Activated CD8-positive, alpha-beta memory T cell treated with anti-CD3 and anti-CD28 coated beads, Interleukin-2, amount 50 U/mL, for 48 hours (primary cell): Measurements from ENCODE around the gene NT5C1B.
"Not testable (repeated sequence)": the region's sequence is repeated elsewhere in the genome, so short reads cannot be mapped to it uniquely, and the experiment has no call there.

Experiments used
- DNase-seq: peaks from one replicate; pipeline ENCODE4 v3.0.0-alpha.2; 2020

Gene NT5C1B

GRCh38 chr2:18589354-18589753 is at the start of gene NT5C1B:
TSS of gene NT5C1B (minus strand) at chr2:18589569. CDS start at chr2:18589468, 101 bp downstream.
- DNase-seq: no peak

- no peak for DNase-seq
Observed at GRCh38 chr2:18637196-18637595, 47.8 kb upstream of the NT5C1B start.

- not testable (repeated sequence) for DNase-seq
Observed at GRCh38 chr2:18632699-18633098, 43.3 kb upstream of the NT5C1B start.

GRCh38 chr2:18630941-18631340 is 41.6 kb upstream of the NT5C1B start:
- DNase-seq: no peak

- DNase-seq: no peak
Observed at GRCh38 chr2:18630541-18630940, 41.2 kb upstream of the NT5C1B start.

GRCh38 chr2:18630101-18630500 is 40.7 kb upstream of the NT5C1B start:
- no peak for DNase-seq

- DNase-seq: no peak
Observed at GRCh38 chr2:18626958-18627650, 37.7 kb upstream of the NT5C1B start.

- DNase-seq: no peak
Observed at GRCh38 chr2:18626256-18626668, 36.9 kb upstream of the NT5C1B start.

- DNase-seq: no peak
Observed at GRCh38 chr2:18625563-18625962, 36.2 kb upstream of the NT5C1B start.

- DNase-seq: no peak
Observed at GRCh38 chr2:18623782-18624181, 34.4 kb upstream of the NT5C1B start.

- DNase-seq: no peak
Observed at GRCh38 chr2:18620867-18621632, 31.7 kb upstream of the NT5C1B start.

- DNase-seq: no peak
Observed at GRCh38 chr2:18619091-18619490, 29.7 kb upstream of the NT5C1B start.

GRCh38 chr2:18614041-18614440 is 24.7 kb upstream of the NT5C1B start:
- no peak for DNase-seq

- no peak for DNase-seq
Observed at GRCh38 chr2:18612133-18612532, 22.8 kb upstream of the NT5C1B start.

GRCh38 chr2:18611604-18612003 is 22.2 kb upstream of the NT5C1B start:
- DNase-seq: no peak

GRCh38 chr2:18611184-18611583 is 21.8 kb upstream of the NT5C1B start:
- DNase-seq: no peak

- no peak for DNase-seq
Observed at GRCh38 chr2:18610651-18611050, 21.3 kb upstream of the NT5C1B start.

- DNase-seq: no peak
Observed at GRCh38 chr2:18610090-18610489, 20.7 kb upstream of the NT5C1B start.

- no peak for DNase-seq
Observed at GRCh38 chr2:18605115-18605514, 15.7 kb upstream of the NT5C1B start.

GRCh38 chr2:18604531-18604885 is 15.1 kb upstream of the NT5C1B start:
- no peak for DNase-seq

- no peak for DNase-seq
Observed at GRCh38 chr2:18603854-18604530, 14.6 kb upstream of the NT5C1B start.

GRCh38 chr2:18602298-18602697 is 12.9 kb upstream of the NT5C1B start:
- no peak for DNase-seq

- no peak for DNase-seq
Observed at GRCh38 chr2:18600255-18600613, 10.9 kb upstream of the NT5C1B start.
